HG03196 (cell line): ENCODE data around the gene AMBN.
"Not testable (repeated sequence)": the region's sequence is repeated elsewhere in the genome, so short reads cannot be mapped to it uniquely, and the experiment has no call there.

Experiments used
- ATAC-seq: cut with Tn5 transposase; IDR thresholded peaks from one replicate; pipeline ENCODE4 v1.9.1; 2021; ENCODE audit not compliant: unreplicated experiment

AMBN gene

GRCh38 chr4:70607334-70607853, 15.3 kb downstream of the AMBN start:
- no peak for ATAC-seq

- no peak for ATAC-seq
These were observed 16.3 kb downstream of the AMBN start for GRCh38 chr4:70608324-70608723.

GRCh38 chr4:70613306-70614183, 21.5 kb downstream of the AMBN start:
- ATAC-seq: peak; percentile 63

GRCh38 chr4:70614184-70614555, 22.1 kb downstream of the AMBN start:
- ATAC-seq: peak; percentile 11

- no peak for ATAC-seq
These were observed 27.2 kb downstream of the AMBN start for GRCh38 chr4:70619288-70619687.

GRCh38 chr4:70619778-70620177, 27.7 kb downstream of the AMBN start:
- ATAC-seq: no peak

- no peak for ATAC-seq
These were observed 31.3 kb downstream of the AMBN start for GRCh38 chr4:70623323-70623722.

- ATAC-seq: no peak
These were observed 32.3 kb downstream of the AMBN start for GRCh38 chr4:70624226-70624793.

GRCh38 chr4:70627620-70628019, 35.6 kb downstream of the AMBN start:
- ATAC-seq: no peak

GRCh38 chr4:70628444-70628843, 36.4 kb downstream of the AMBN start, which contains the start of gene ENAM:
Gene ENAM, plus strand, starts transcription at chr4:70628744. Its CDS starts 757 bp downstream, at chr4:70629501.
- no peak for ATAC-seq

- ATAC-seq: no peak
These were observed 37.5 kb downstream of the AMBN start for GRCh38 chr4:70629469-70630090.

GRCh38 chr4:70630162-70630561, 38.1 kb downstream of the AMBN start:
- no peak for ATAC-seq

GRCh38 chr4:70632028-70632427, 40.0 kb downstream of the AMBN start:
- no peak for ATAC-seq

GRCh38 chr4:70634482-70634881, 42.4 kb downstream of the AMBN start:
- ATAC-seq: no peak

GRCh38 chr4:70637239-70637913, 45.3 kb downstream of the AMBN start:
- no peak for ATAC-seq

- ATAC-seq: no peak
These were observed 48.1 kb downstream of the AMBN start for GRCh38 chr4:70640192-70640591.

GRCh38 chr4:70650741-70651140, 58.7 kb downstream of the AMBN start:
- not testable (repeated sequence) for ATAC-seq

- no peak for ATAC-seq
These were observed 59.9 kb downstream of the AMBN start for GRCh38 chr4:70651864-70652506.

- ATAC-seq: no peak
These were observed 62.6 kb downstream of the AMBN start for GRCh38 chr4:70654605-70655011.
